Vagina (tissue), 2 donors: ENCODE measurements around the gene FBXL5. TPM values are rescaled to one million over a fixed set of nuclear protein-coding genes. Genes with fewer than 3 reads are reported as not detected.

ENCODE experiments used
- DNase-seq, 2 donors: peaks; one replicate each; pipeline ENCODE4 v3.0.0-alpha.2; 2017; ENCODE audit errors: extremely low spot score in 2 of 2
- H3K27ac ChIP-seq: fragments of 200-600 bp; sonication (generic); one replicate; pipeline ENCODE4 v1.5.1; 2019
- H3K27me3 ChIP-seq: fragments of 200-600 bp; sonication (generic); one replicate; pipeline ENCODE4 v1.5.1; 2019
- H3K36me3 ChIP-seq, 2 donors: fragments of 200-600 bp; sonication (generic); one replicate each; pipeline ENCODE4 v1.5.1; 2017 to 2019
- H3K4me1 ChIP-seq: fragments of 200-600 bp; sonication (generic); one replicate; pipeline ENCODE4 v1.5.1; 2019
- H3K4me3 ChIP-seq, 2 donors: fragments of 200-600 bp; sonication (generic); 1 replicate in 1 of 2; 2 replicates in 1 of 2; pipeline ENCODE4 v1.5.1; 2016 to 2019
- H3K9me3 ChIP-seq: fragments of 200-600 bp; sonication (generic); one replicate; pipeline ENCODE4 v1.5.1; 2019
- CTCF ChIP-seq, 3 experiments: fragments of 450-650 bp in 2 of 3; fragments of 200-600 bp in 1 of 3; sonication (generic) in 1 of 3; IDR thresholded peaks; one replicate each; pipeline ENCODE4 v1.5.1; 2017 to 2019; ENCODE audit warnings: antibody characterized with exemption in 3 of 3, mild to moderate bottlenecking in 2 of 3, moderate library complexity in 2 of 3
- POLR2A ChIP-seq, 2 donors: fragments of 450-650 bp; IDR thresholded peaks; one replicate each; pipeline ENCODE4 v1.6.1; 2017; ENCODE audit warnings: antibody characterized with exemption in 2 of 2, mild to moderate bottlenecking in 2 of 2, moderate library complexity in 2 of 2
- POLR2AphosphoS5 ChIP-seq, 2 donors: sonication (generic); formaldehyde crosslinking; IDR thresholded peaks; one replicate each; pipeline ENCODE4 v1.9.0; 2017; ENCODE audit warnings: antibody characterized with exemption in 2 of 2, mild to moderate bottlenecking in 2 of 2, low read depth in 1 of 2; ENCODE audit not compliant: insufficient read depth in 1 of 2
- intact Hi-C: fragments of 100-400 bp; cut with DNase I; formaldehyde crosslinking; loops from one replicate; pipeline ENCODE4 v1.15.1; 2023
- total RNA-seq: library from RNA; depleted of rRNA; stranded (reverse); fragments of >200 nt; gene quantifications from one replicate; pipeline ENCODE4 v1.2.3, GENCODE V29; 2016

FBXL5 gene
- total RNA-seq, 1 donor from 2014 or later: 103 TPM

DNA sequence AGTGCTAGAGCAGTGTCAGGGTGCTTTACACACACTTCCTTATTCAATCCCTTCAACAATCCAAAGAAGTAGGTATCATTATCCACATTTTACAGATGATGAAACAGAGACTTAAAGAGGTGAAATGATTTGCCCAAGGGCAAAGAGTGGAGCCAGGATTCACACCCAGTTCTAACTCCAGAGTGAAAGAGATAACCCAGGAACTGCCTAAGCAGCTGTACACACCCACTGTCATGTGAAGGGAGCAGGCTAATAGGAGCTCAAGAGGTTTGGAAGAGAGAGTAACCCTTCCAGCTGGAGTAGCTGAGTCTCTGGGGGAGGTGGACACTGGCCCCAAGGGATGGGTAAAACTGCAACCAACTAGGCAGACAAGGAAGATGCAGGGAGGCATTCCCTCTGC is 92.5 kb downstream of the FBXL5 start:
- no peak for TF ChIP-seq CTCF (IDR thresholded peaks at IDR 0.05)
- TF ChIP-seq POLR2AphosphoS5 (IDR thresholded peaks at IDR 0.05; ENCODE audit: insufficient read depth in 1 of 2, low read depth in 1 of 2): no peak
- TF ChIP-seq POLR2A (IDR thresholded peaks at IDR 0.05): no peak
- H3K27ac ChIP-seq: no peak overlapping the region
- no peaks in the 10 kb centered on the region for H3K27me3 ChIP-seq
- no peak for DNase-seq
- H3K4me1 ChIP-seq: no peaks in the 10 kb centered on the region
- peaks cover 0 to 40% of the 10 kb centered on the region in 2 donors for H3K36me3 ChIP-seq
- no peak overlapping the region for H3K4me3 ChIP-seq
- intact Hi-C loops: no loop called here
- no peaks in the 10 kb centered on the region for H3K9me3 ChIP-seq

GRCh38 chr4:15562114-15562513 is 93.0 kb downstream of the FBXL5 start:
- no peak for TF ChIP-seq POLR2AphosphoS5 (IDR thresholded peaks at IDR 0.05; ENCODE audit: insufficient read depth in 1 of 2, low read depth in 1 of 2)
- TF ChIP-seq POLR2A (IDR thresholded peaks at IDR 0.05): no peak
- no peak for TF ChIP-seq CTCF (IDR thresholded peaks at IDR 0.05)
- Histone ChIP-seq H3K9me3 (no peaks in the 10 kb centered on the region), H3K4me1 (no peaks in the 10 kb centered on the region), H3K36me3 (peaks cover 0 to 36% of the 10 kb centered on the region in 2 donors), H3K27me3 (no peaks in the 10 kb centered on the region), H3K27ac (no peak overlapping the region), H3K4me3 (no peak overlapping the region)
- intact Hi-C loops: no loop called here
- DNase-seq: no peak

DNA sequence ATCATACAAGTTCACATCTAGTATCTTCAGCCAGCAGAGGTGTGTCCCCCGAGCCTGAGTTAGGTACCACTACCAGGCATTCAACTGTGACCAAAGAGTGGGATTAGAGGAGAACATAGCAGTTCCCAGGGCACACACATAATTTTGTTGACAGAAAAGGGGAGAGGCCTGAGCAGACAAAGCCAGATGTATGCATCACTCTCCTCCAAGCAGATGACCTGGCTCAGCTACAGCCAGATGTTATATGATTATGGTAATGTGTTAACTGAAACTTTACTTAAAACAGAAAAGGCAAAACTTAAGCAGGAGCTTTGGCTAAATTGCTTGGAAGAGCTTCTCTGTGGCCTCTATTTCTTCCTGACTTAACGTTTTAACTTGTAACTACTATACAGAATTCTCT is 96.6 kb downstream of the FBXL5 start:
- no peaks in the 10 kb centered on the region for H3K4me1 ChIP-seq
- no peak overlapping the region for H3K27ac ChIP-seq
- H3K36me3 ChIP-seq: peaks cover 0 to 24% of the 10 kb centered on the region in 2 donors
- no peaks in the 10 kb centered on the region for H3K27me3 ChIP-seq
- intact Hi-C loops: no loop called here
- H3K4me3 ChIP-seq: no peak overlapping the region
- TF ChIP-seq CTCF (IDR thresholded peaks at IDR 0.05): no peak
- no peak for TF ChIP-seq POLR2AphosphoS5 (IDR thresholded peaks at IDR 0.05; ENCODE audit: insufficient read depth in 1 of 2, low read depth in 1 of 2)
- TF ChIP-seq POLR2A (IDR thresholded peaks at IDR 0.05): no peak
- no peak for DNase-seq
- no peaks in the 10 kb centered on the region for H3K9me3 ChIP-seq

GRCh38 chr4:15557786-15558550 is 97.2 kb downstream of the FBXL5 start:
- H3K4me1 ChIP-seq: no peaks in the 10 kb centered on the region
- intact Hi-C loops: no loop called here
- no peak for DNase-seq
- H3K9me3 ChIP-seq: no peaks in the 10 kb centered on the region
- TF ChIP-seq POLR2AphosphoS5 (IDR thresholded peaks at IDR 0.05; ENCODE audit: insufficient read depth in 1 of 2, low read depth in 1 of 2) (no peak), POLR2A (IDR thresholded peaks at IDR 0.05) (no peak), CTCF (IDR thresholded peaks at IDR 0.05) (no peak)
- H3K4me3 ChIP-seq: no peak overlapping the region
- peaks cover 0 to 21% of the 10 kb centered on the region in 2 donors for H3K36me3 ChIP-seq
- no peaks in the 10 kb centered on the region for H3K27me3 ChIP-seq
- no peak overlapping the region for H3K27ac ChIP-seq

- Histone ChIP-seq H3K9me3 (no peaks in the 10 kb centered on the region), H3K27me3 (no peaks in the 10 kb centered on the region), H3K36me3 (peaks cover 0 to 21% of the 10 kb centered on the region in 2 donors), H3K4me1 (no peaks in the 10 kb centered on the region), H3K27ac (no peak overlapping the region), H3K4me3 (no peak overlapping the region)
- TF ChIP-seq POLR2AphosphoS5 (IDR thresholded peaks at IDR 0.05; ENCODE audit: insufficient read depth in 1 of 2, low read depth in 1 of 2) (no peak), POLR2A (IDR thresholded peaks at IDR 0.05) (no peak), CTCF (IDR thresholded peaks at IDR 0.05) (no peak)
- DNase-seq: no peak
- intact Hi-C loops: no loop called here
These were observed 98.6 kb downstream of the FBXL5 start for GRCh38 chr4:15556511-15557092.
